Endothelial cell of umbilical vein (primary cell): ENCODE results near the gene SETD3. TPM values are rescaled to one million over a fixed set of nuclear protein-coding genes. Genes with fewer than 3 reads are reported as not detected.

Experiments used
- BruUV-seq: library from RNA; stranded (reverse); fragments of 400-500 nt; replicated peaks from 2 replicates; lab custom pipeline; 2021; lab: Mats Ljungman, UMichigan
- CTCF ChIA-PET: fragments of 300-600, 350-600 bp; sonication (Branson Sonifier 250); formaldehyde crosslinking; loops from one replicate; lab custom pipeline; 2021; ENCODE audit warnings: antibody characterized with exemption, inconsistent platforms; lab: Charles Lee
- POLR2A ChIA-PET: fragments of 300-600, 350-600 bp; sonication (Branson Sonifier 250); formaldehyde crosslinking; loops from one replicate; lab custom pipeline; 2021; ENCODE audit warnings: antibody characterized with exemption, inconsistent platforms; lab: Charles Lee
- DNase-seq: peaks from one replicate; pipeline ENCODE4 v3.0.0-alpha.2; 2011; ENCODE audit warnings: low read depth, low spot score
- FAIRE-seq: peaks from 2 replicates; lab custom pipeline; 2011; peaks lifted over from hg19 to GRCh38; lab: Jason Lieb, UNC
- H2AFZ ChIP-seq: 2 replicates; pipeline ENCODE4 v1.6.0; 2012; ENCODE audit warnings: low read depth, low read length, control low read depth, inconsistent platforms
- H3K27ac ChIP-seq: 2 replicates; pipeline ENCODE4 v1.5.1; 2011; ENCODE audit warnings: low read depth, mild to moderate bottlenecking, control low read depth, low read length, moderate library complexity; ENCODE audit not compliant: insufficient read depth
- H3K27me3 ChIP-seq, 2 experiments: 2 replicates each; pipeline versions ENCODE4 v1.6.0 to v1.6.1; 2011; ENCODE audit warnings: low read length in 2 of 2, mixed read lengths in 1 of 2; ENCODE audit not compliant: control insufficient read depth in 2 of 2, insufficient read depth in 2 of 2
- H3K36me3 ChIP-seq, 2 experiments: 2 replicates in 1 of 2; 3 replicates in 1 of 2; pipeline ENCODE4 v1.5.1; 2011; ENCODE audit warnings: low read length in 2 of 2, mild to moderate bottlenecking in 1 of 2, moderate library complexity in 1 of 2; ENCODE audit not compliant: control insufficient read depth in 2 of 2, insufficient read depth in 2 of 2; ENCODE audit errors: extremely low read depth in 1 of 2
- H3K4me1 ChIP-seq: 3 replicates; pipeline ENCODE4 v1.5.1; 2011; ENCODE audit warnings: mild to moderate bottlenecking, low read length; ENCODE audit not compliant: control insufficient read depth, insufficient read depth; ENCODE audit errors: extremely low read depth
- H3K4me2 ChIP-seq: 2 replicates; pipeline ENCODE4 v1.6.1; 2011; ENCODE audit warnings: low read length, control low read depth, mixed read lengths; ENCODE audit not compliant: insufficient read depth
- H3K4me3 ChIP-seq, 3 experiments: fragments of 200-600 bp in 1 of 3; sonication (generic), shearing (Covaris generic) in 1 of 3; replicated peaks in 1 of 3; 2 replicates each; pipeline ENCODE4 v1.5.1; 2011 to 2016; ENCODE audit warnings: control low read depth in 3 of 3, low read length in 3 of 3, mild to moderate bottlenecking in 2 of 3, inconsistent platforms in 1 of 3, low read depth in 1 of 3, moderate library complexity in 1 of 3; ENCODE audit not compliant: insufficient read depth in 1 of 3
- H3K79me2 ChIP-seq: 2 replicates; pipeline ENCODE4 v1.6.0; 2012; ENCODE audit warnings: low read length, inconsistent platforms; ENCODE audit not compliant: control insufficient read depth, insufficient read depth
- H3K9ac ChIP-seq: replicated peaks from 2 replicates; pipeline ENCODE3; 2011; ENCODE audit warnings: low read length, control low read depth; ENCODE audit not compliant: insufficient read depth; ENCODE audit errors: extremely low read depth
- H3K9me1 ChIP-seq: replicated peaks from 3 replicates; pipeline ENCODE4 v1.6.0; 2011; ENCODE audit warnings: mild to moderate bottlenecking, low read length; ENCODE audit not compliant: control insufficient read depth, insufficient read depth; ENCODE audit errors: extremely low read depth
- H3K9me3 ChIP-seq: replicated peaks from 2 replicates; pipeline ENCODE4 v1.5.1; 2012; ENCODE audit warnings: low read length, inconsistent platforms; ENCODE audit not compliant: control insufficient read depth, insufficient read depth
- H4K20me1 ChIP-seq: replicated peaks from 2 replicates; pipeline ENCODE3; 2011; ENCODE audit warnings: mild to moderate bottlenecking, low read length; ENCODE audit not compliant: control insufficient read depth, insufficient read depth; ENCODE audit errors: extremely low read depth
- CTCF ChIP-seq, 2 donors: IDR thresholded peaks; 1 replicate in 1 of 2; 2 replicates in 1 of 2; pipeline ENCODE4 v1.5.1; 2011; ENCODE audit warnings: low read length in 2 of 2, mild to moderate bottlenecking in 2 of 2, moderate library complexity in 2 of 2, control low read depth in 1 of 2, inconsistent platforms in 1 of 2, low read depth in 1 of 2; ENCODE audit not compliant: insufficient read depth in 1 of 2; ENCODE audit errors: extremely low read depth in 1 of 2
- EZH2 ChIP-seq: IDR thresholded peaks from 2 replicates; pipeline ENCODE4 v1.6.1; 2012; ENCODE audit warnings: borderline replicate concordance, low read depth, mild to moderate bottlenecking, moderate library complexity, low read length, inconsistent platforms; ENCODE audit not compliant: severe bottlenecking
- FOS ChIP-seq: IDR thresholded peaks from 2 replicates; pipeline ENCODE4 v1.6.1; 2011; ENCODE audit warnings: mild to moderate bottlenecking, low read length, moderate library complexity, borderline replicate concordance; ENCODE audit not compliant: insufficient read depth
- GATA2 ChIP-seq: IDR thresholded peaks from 2 replicates; pipeline ENCODE4 v1.7.0; 2011; ENCODE audit warnings: low read depth, mild to moderate bottlenecking, moderate library complexity, mixed read lengths, low read length; ENCODE audit not compliant: insufficient read length, insufficient read depth
- JUN ChIP-seq: IDR thresholded peaks from 2 replicates; pipeline ENCODE4 v1.6.1; 2011; ENCODE audit warnings: borderline replicate concordance, low read depth; ENCODE audit not compliant: insufficient read length, insufficient read depth
- MYC ChIP-seq: IDR thresholded peaks from one replicate; pipeline ENCODE4 v1.6.1; 2011; ENCODE audit warnings: mild to moderate bottlenecking, low read depth, low read length
- POLR2A ChIP-seq: IDR thresholded peaks from 2 replicates; pipeline ENCODE4 v1.6.1; 2012; ENCODE audit warnings: low read depth, mild to moderate bottlenecking, control low read depth, low read length
- POLR2AphosphoS5 ChIP-seq: IDR thresholded peaks from 2 replicates; pipeline ENCODE4 v1.6.1; 2012; ENCODE audit warnings: low read depth, mild to moderate bottlenecking, control low read depth, low read length, moderate library complexity; ENCODE audit not compliant: insufficient read depth
- dilution Hi-C: fragments of 300-500 bp; cut with MboI; formaldehyde crosslinking; loops from one replicate; pipeline ENCODE4 v1.15.0; 2019; ENCODE audit warnings: low sequenced_read_pairs; ENCODE audit not compliant: extremely low pct_ligation_motif_present
- intact Hi-C: fragments of 100-400 bp; cut with micrococcal nuclease; formaldehyde crosslinking; loops from one replicate; pipeline ENCODE4 v1.10.0; 2022
- polyA plus RNA-seq, 4 experiments: library from polyadenylated mRNA; depleted of rRNA in 3 of 4; stranded (reverse) in 3 of 4; unstranded in 1 of 4; fragments of >200 nt; gene quantifications; 2 replicates each; pipeline versions ENCODE4 v1.2.1 to v1.2.3, GENCODE V29; 2011 to 2012; ENCODE audit warnings: missing spikeins in 1 of 4
- total RNA-seq: library from RNA; stranded (reverse); gene quantifications from 2 replicates; pipeline ENCODE4 v1.2.3, GENCODE V29; 2021
- TF ChIP-seq, protein P1 (sequence below): IDR thresholded peaks from 2 replicates; pipeline ENCODE4 v1.6.1; 2011; ENCODE audit not compliant: insufficient read depth, insufficient read length

Gene SETD3
- total and polyA plus RNA-seq, 2 donors (not counting 3 experiments of a cell fraction or from before 2014, with no cell fraction given), result 18.1 to 53.1 TPM

- no peak overlapping the region for H3K27ac ChIP-seq
- H3K79me2 ChIP-seq, result no peaks in the 10 kb centered on the region
- H3K9ac ChIP-seq, result no peak overlapping the region
- no peaks in the 10 kb centered on the region for H4K20me1 ChIP-seq
- H3K9me1 ChIP-seq, result no peaks in the 10 kb centered on the region
- BruUV-seq, result no TSS peak
- no peak overlapping the region for H3K4me3 ChIP-seq
- peaks cover 3 to 6% of the 10 kb centered on the region in 2 experiments for H3K36me3 ChIP-seq
- dilution Hi-C loops (no loop called here), intact Hi-C loops (no loop called here)
- ChIA-PET POLR2A (no interaction called here), CTCF (interaction anchor here (0.9 to 2.1 kb wide), 4 partner anchors 13 to 44 kb away, joined by 3 to 6 read pairs (median 4); no protein-coding TSS in a partner anchor)
- H2AFZ ChIP-seq, result no peak overlapping the region
- TF ChIP-seq POLR2AphosphoS5 (no peak), JUN (no peak), FOS (no peak), EZH2 (no peak), MYC (no peak), POLR2A (no peak), CTCF (IDR thresholded peaks at IDR 0.05; ENCODE audit: extremely low read depth in 1 of 2, insufficient read depth in 1 of 2, low read depth in 1 of 2, low read length in 2 of 2) (no peak), GATA2 (no peak)
- TF ChIP-seq, protein P1, sequence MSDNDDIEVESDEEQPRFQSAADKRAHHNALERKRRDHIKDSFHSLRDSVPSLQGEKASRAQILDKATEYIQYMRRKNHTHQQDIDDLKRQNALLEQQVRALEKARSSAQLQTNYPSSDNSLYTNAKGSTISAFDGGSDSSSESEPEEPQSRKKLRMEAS, result no peak
- H3K27me3 ChIP-seq, result no peaks in the 10 kb centered on the region
- no peak overlapping the region for H3K4me2 ChIP-seq
- H3K9me3 ChIP-seq, result no peaks in the 10 kb centered on the region
- FAIRE-seq (no peak), DNase-seq (no peak)
- peaks cover 7% of the 10 kb centered on the region for H3K4me1 ChIP-seq
Observed at GRCh38 chr14:99437706-99438105, 43.0 kb downstream of the SETD3 start.
